Epithelial cell of proximal tubule (primary cell): ENCODE measurements around the gene FMO2. TPM values are rescaled to one million over a fixed set of nuclear protein-coding genes. Genes with fewer than 3 reads are reported as not detected.
"Not testable (repeated sequence)": the region's sequence is repeated elsewhere in the genome, so short reads cannot be mapped to it uniquely, and the experiment has no call there.

Experiments used
- DNase-seq: peaks from one replicate; pipeline ENCODE4 v3.0.0-alpha.2; 2011; ENCODE audit warnings: low read depth
- H3K4me3 ChIP-seq: 2 replicates; pipeline ENCODE4 v1.5.1; 2011; ENCODE audit warnings: low read depth, mild to moderate bottlenecking, low read length
- CTCF ChIP-seq: conservative IDR thresholded peaks from 2 replicates; pipeline ENCODE4 v1.5.1; 2012; ENCODE audit warnings: low read depth, mild to moderate bottlenecking, low read length
- total RNA-seq: library from RNA; depleted of rRNA; stranded (reverse); fragments of >200 nt; gene quantifications from 2 replicates; pipeline ENCODE4 v1.2.3, GENCODE V29; 2015

FMO2 gene
- total RNA-seq, 1 donor from 2014 or later, result not detected

GRCh38 chr1:171222936-171223335, 37.8 kb downstream of the FMO2 start:
- no peak for DNase-seq
- H3K4me3 ChIP-seq, result no peak overlapping the region
- no peak for TF ChIP-seq CTCF

- not testable (repeated sequence) for H3K4me3 ChIP-seq, DNase-seq
Measured at GRCh38 chr1:171224257-171224656, 39.2 kb downstream of the FMO2 start.

GRCh38 chr1:171226747-171227370, 41.8 kb downstream of the FMO2 start:
- DNase-seq, result no peak
- TF ChIP-seq CTCF, result peak; percentile 86
- H3K4me3 ChIP-seq, result no peak overlapping the region

- DNase-seq, result no peak
- no peak overlapping the region for H3K4me3 ChIP-seq
- TF ChIP-seq CTCF, result no peak
Measured at GRCh38 chr1:171231326-171231725, 46.2 kb downstream of the FMO2 start.

GRCh38 chr1:171233183-171233582, 48.1 kb downstream of the FMO2 start:
- no peak for DNase-seq
- TF ChIP-seq CTCF, result no peak
- no peak overlapping the region for H3K4me3 ChIP-seq

- not testable (repeated sequence) for DNase-seq, H3K4me3 ChIP-seq
Measured at GRCh38 chr1:171236231-171236630, 51.1 kb downstream of the FMO2 start.

GRCh38 chr1:171243878-171244277, 58.8 kb downstream of the FMO2 start:
- DNase-seq, result no peak
- H3K4me3 ChIP-seq, result no peak overlapping the region
- no peak for TF ChIP-seq CTCF

GRCh38 chr1:171245458-171246064, 60.5 kb downstream of the FMO2 start:
- DNase-seq, result no peak
- TF ChIP-seq CTCF, result peak; percentile 94
- H3K4me3 ChIP-seq, result no peak overlapping the region
